ENCODE measurements around the gene CCNYL1.

CCNYL1 gene

GRCh38 chr2:207783514-207783913, 72.1 kb downstream of the CCNYL1 start:
- Histone ChIP-seq H3K27ac (no peak overlapping the region), H3K4me3 (no peak overlapping the region), H3K9me3 (ENCODE audit: low read depth, low read length) (no peaks in the 10 kb centered on the region), H3K36me3 (ENCODE audit: insufficient read depth, low read length) (no peaks in the 10 kb centered on the region), H3K9ac (ENCODE audit: insufficient read length) (no peak overlapping the region)
- DNase-seq (ENCODE audit: low read depth, low spot score), result no peak
- TF ChIP-seq FOXP2 (optimal IDR thresholded peaks at IDR 0.05; ENCODE audit: control extremely low read depth, extremely low read length, insufficient read depth) (no peak), POLR2AphosphoS5 (IDR thresholded peaks at IDR 0.05; ENCODE audit: borderline replicate concordance, low read depth, low read length) (no peak), EZH2 (IDR thresholded peaks at IDR 0.05) (no peak)

GRCh38 chr2:207784898-207785297, 73.5 kb downstream of the CCNYL1 start:
- no peaks in the 10 kb centered on the region for H3K9me3 ChIP-seq (ENCODE audit: low read depth, low read length)
- H3K36me3 ChIP-seq (ENCODE audit: insufficient read depth, low read length), result no peaks in the 10 kb centered on the region
- H3K27ac ChIP-seq, result no peak overlapping the region
- no peak overlapping the region for H3K9ac ChIP-seq (ENCODE audit: insufficient read length)
- TF ChIP-seq EZH2 (IDR thresholded peaks at IDR 0.05) (no peak), POLR2AphosphoS5 (IDR thresholded peaks at IDR 0.05; ENCODE audit: borderline replicate concordance, low read depth, low read length) (no peak), FOXP2 (optimal IDR thresholded peaks at IDR 0.05; ENCODE audit: control extremely low read depth, extremely low read length, insufficient read depth) (no peak)
- H3K4me3 ChIP-seq, result no peak overlapping the region
- no peak for DNase-seq (ENCODE audit: low read depth, low spot score)

GRCh38 chr2:207787017-207787416, 75.6 kb downstream of the CCNYL1 start:
- Histone ChIP-seq H3K4me3 (no peak overlapping the region), H3K9ac (ENCODE audit: insufficient read length) (no peak overlapping the region), H3K9me3 (ENCODE audit: low read depth, low read length) (no peaks in the 10 kb centered on the region), H3K27ac (no peak overlapping the region), H3K36me3 (ENCODE audit: insufficient read depth, low read length) (no peaks in the 10 kb centered on the region)
- TF ChIP-seq POLR2AphosphoS5 (IDR thresholded peaks at IDR 0.05; ENCODE audit: borderline replicate concordance, low read depth, low read length) (no peak), EZH2 (IDR thresholded peaks at IDR 0.05) (no peak), FOXP2 (optimal IDR thresholded peaks at IDR 0.05; ENCODE audit: control extremely low read depth, extremely low read length, insufficient read depth) (no peak)
- no peak for DNase-seq (ENCODE audit: low read depth, low spot score)

GRCh38 chr2:207787800-207788199, 76.4 kb downstream of the CCNYL1 start:
- H3K9me3 ChIP-seq (ENCODE audit: low read depth, low read length), result no peaks in the 10 kb centered on the region
- H3K9ac ChIP-seq (ENCODE audit: insufficient read length), result no peak overlapping the region
- H3K36me3 ChIP-seq (ENCODE audit: insufficient read depth, low read length), result no peaks in the 10 kb centered on the region
- no peak overlapping the region for H3K27ac ChIP-seq
- no peak overlapping the region for H3K4me3 ChIP-seq
- TF ChIP-seq POLR2AphosphoS5 (IDR thresholded peaks at IDR 0.05; ENCODE audit: borderline replicate concordance, low read depth, low read length) (no peak), FOXP2 (optimal IDR thresholded peaks at IDR 0.05; ENCODE audit: control extremely low read depth, extremely low read length, insufficient read depth) (no peak), EZH2 (IDR thresholded peaks at IDR 0.05) (no peak)
- no peak for DNase-seq (ENCODE audit: low read depth, low spot score)

GRCh38 chr2:207790898-207791297, 79.5 kb downstream of the CCNYL1 start:
- no peak overlapping the region for H3K4me3 ChIP-seq
- no peak for DNase-seq (ENCODE audit: low read depth, low spot score)
- no peak for TF ChIP-seq FOXP2 (optimal IDR thresholded peaks at IDR 0.05; ENCODE audit: control extremely low read depth, extremely low read length, insufficient read depth)
- no peak for TF ChIP-seq EZH2 (IDR thresholded peaks at IDR 0.05)
- no peak for TF ChIP-seq POLR2AphosphoS5 (IDR thresholded peaks at IDR 0.05; ENCODE audit: borderline replicate concordance, low read depth, low read length)
- H3K36me3 ChIP-seq (ENCODE audit: insufficient read depth, low read length), result no peaks in the 10 kb centered on the region
- no peaks in the 10 kb centered on the region for H3K9me3 ChIP-seq (ENCODE audit: low read depth, low read length)
- H3K27ac ChIP-seq, result no peak overlapping the region
- no peak overlapping the region for H3K9ac ChIP-seq (ENCODE audit: insufficient read length)

- no peak for DNase-seq (ENCODE audit: low read depth, low spot score)
- H3K36me3 ChIP-seq (ENCODE audit: insufficient read depth, low read length), result no peaks in the 10 kb centered on the region
- H3K9ac ChIP-seq (ENCODE audit: insufficient read length), result no peak overlapping the region
- H3K9me3 ChIP-seq (ENCODE audit: low read depth, low read length), result no peaks in the 10 kb centered on the region
- no peak for TF ChIP-seq FOXP2 (optimal IDR thresholded peaks at IDR 0.05; ENCODE audit: control extremely low read depth, extremely low read length, insufficient read depth)
- no peak for TF ChIP-seq EZH2 (IDR thresholded peaks at IDR 0.05)
- TF ChIP-seq POLR2AphosphoS5 (IDR thresholded peaks at IDR 0.05; ENCODE audit: borderline replicate concordance, low read depth, low read length), result no peak
- no peak overlapping the region for H3K27ac ChIP-seq
- H3K4me3 ChIP-seq, result no peak overlapping the region
Observed at GRCh38 chr2:207791579-207792243, 80.3 kb downstream of the CCNYL1 start.

GRCh38 chr2:207792244-207792785, 80.9 kb downstream of the CCNYL1 start:
- DNase-seq (ENCODE audit: low read depth, low spot score), result no peak
- Histone ChIP-seq H3K36me3 (ENCODE audit: insufficient read depth, low read length) (no peaks in the 10 kb centered on the region), H3K4me3 (no peak overlapping the region), H3K27ac (peak overlapping the region; percentile 85), H3K9me3 (ENCODE audit: low read depth, low read length) (no peaks in the 10 kb centered on the region), H3K9ac (ENCODE audit: insufficient read length) (no peak overlapping the region)
- TF ChIP-seq EZH2 (IDR thresholded peaks at IDR 0.05) (no peak), POLR2AphosphoS5 (IDR thresholded peaks at IDR 0.05; ENCODE audit: borderline replicate concordance, low read depth, low read length) (peak; percentile 31; the same call in 1 of the 2 replicates)

GRCh38 chr2:207796585-207797350, 85.3 kb downstream of the CCNYL1 start:
- no peak overlapping the region for H3K27ac ChIP-seq
- no peak for DNase-seq (ENCODE audit: low read depth, low spot score)

More at GRCh38 chr2:207796585-207797350, 85.3 kb downstream of the CCNYL1 start:
- Histone ChIP-seq H3K4me3 (no peak overlapping the region), H3K9me3 (ENCODE audit: low read depth, low read length) (no peaks in the 10 kb centered on the region), H3K36me3 (ENCODE audit: insufficient read depth, low read length) (no peaks in the 10 kb centered on the region), H3K9ac (ENCODE audit: insufficient read length) (no peak overlapping the region)
- TF ChIP-seq POLR2AphosphoS5 (IDR thresholded peaks at IDR 0.05; ENCODE audit: borderline replicate concordance, low read depth, low read length), result no peak
- no peak for TF ChIP-seq FOXP2 (optimal IDR thresholded peaks at IDR 0.05; ENCODE audit: control extremely low read depth, extremely low read length, insufficient read depth)
- no peak for TF ChIP-seq EZH2 (IDR thresholded peaks at IDR 0.05)
